Measurements from ENCODE around the gene SCARF1.

DNA sequence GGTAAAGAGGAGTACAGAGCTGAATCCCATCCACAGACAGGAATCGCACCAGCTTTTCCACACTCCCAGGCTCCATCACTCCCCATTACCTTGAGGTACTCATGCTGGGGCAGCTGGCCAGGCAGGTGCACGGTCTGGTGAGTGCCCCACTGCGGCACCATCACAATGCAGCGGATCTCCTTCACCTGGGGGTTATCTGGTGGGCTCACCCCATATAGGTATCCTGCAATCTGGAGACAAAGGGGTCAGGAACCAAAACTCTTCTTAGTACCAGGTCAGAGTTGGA lies 6.0 kb upstream of the SCARF1 start:
- TF ChIP-seq NFRKB (IDR thresholded peaks at IDR 0.05) (no peak), FOXM1 (IDR thresholded peaks at IDR 0.05; ENCODE audit: borderline replicate concordance) (no peak), SUZ12 (IDR thresholded peaks at IDR 0.05) (no peak), HDGF (IDR thresholded peaks at IDR 0.05; ENCODE audit: borderline replicate concordance) (no peak)

Measured in HEK293T (cell line).